H9 (cell line): ENCODE measurements around the gene TSPYL2. TPM values are rescaled to one million over a fixed set of nuclear protein-coding genes. Genes with fewer than 3 reads are reported as not detected.

Experiments
- DNase-seq: peaks from one replicate; pipeline ENCODE4 v3.0.0-alpha.2; 2017
- H2AFZ ChIP-seq: one replicate; pipeline ENCODE4 v1.6.1; 2013; ENCODE audit warnings: mild to moderate bottlenecking, low read length, control low read depth, moderate library complexity
- H2AK5ac ChIP-seq: 2 replicates; pipeline ENCODE4 v1.6.1; 2013; ENCODE audit warnings: low read length, control low read depth, mixed read lengths; ENCODE audit not compliant: insufficient read length
- H2BK120ac ChIP-seq: one replicate; pipeline ENCODE4 v1.6.1; 2013; ENCODE audit warnings: low read depth, mild to moderate bottlenecking, low read length, control low read depth, inconsistent platforms; ENCODE audit not compliant: poor library complexity, severe bottlenecking
- H2BK12ac ChIP-seq: 2 replicates; pipeline ENCODE4 v1.6.1; 2013; ENCODE audit warnings: low read length, control low read depth, mixed read lengths, low read depth; ENCODE audit not compliant: insufficient read length
- H2BK15ac ChIP-seq: 2 replicates; pipeline ENCODE4 v1.6.1; 2013; ENCODE audit warnings: low read depth, low read length, control low read depth
- H2BK20ac ChIP-seq: one replicate; pipeline ENCODE4 v1.6.1; 2013; ENCODE audit warnings: low read depth, mild to moderate bottlenecking, low read length, control low read depth, inconsistent platforms; ENCODE audit not compliant: poor library complexity, severe bottlenecking
- H2BK5ac ChIP-seq: 2 replicates; pipeline ENCODE4 v1.6.1; 2013; ENCODE audit warnings: low read length, control low read depth, mixed read lengths; ENCODE audit not compliant: insufficient read length
- H3K14ac ChIP-seq: 2 replicates; pipeline ENCODE4 v1.6.1; 2013; ENCODE audit warnings: low read length, control low read depth; ENCODE audit not compliant: insufficient read depth
- H3K18ac ChIP-seq: 2 replicates; pipeline ENCODE4 v1.6.1; 2013; ENCODE audit warnings: low read depth, mild to moderate bottlenecking, mixed read lengths, low read length, control low read depth; ENCODE audit not compliant: insufficient read length
- H3K23ac ChIP-seq: 2 replicates; pipeline ENCODE4 v1.6.1; 2013; ENCODE audit warnings: low read length, control low read depth, mixed read lengths, low read depth; ENCODE audit not compliant: insufficient read length
- H3K23me2 ChIP-seq: 2 replicates; pipeline ENCODE4 v1.6.1; 2013; ENCODE audit warnings: low read depth, mild to moderate bottlenecking, mixed read lengths, low read length, control low read depth; ENCODE audit not compliant: insufficient read length, poor library complexity, severe bottlenecking
- H3K27ac ChIP-seq: 2 replicates; pipeline ENCODE4 v1.5.1; 2013; ENCODE audit warnings: low read length, control low read depth, mixed read lengths, low read depth; ENCODE audit not compliant: insufficient read length
- H3K27me3 ChIP-seq: 2 replicates; pipeline ENCODE4 v1.6.1; 2013; ENCODE audit warnings: low read length, control low read depth, inconsistent platforms; ENCODE audit not compliant: insufficient read depth
- H3K4ac ChIP-seq: 2 replicates; pipeline ENCODE4 v1.6.1; 2013; ENCODE audit warnings: low read depth, mild to moderate bottlenecking, control low read depth, inconsistent platforms, low read length, moderate library complexity
- H3K4me1 ChIP-seq: 2 replicates; pipeline ENCODE4 v1.6.1; 2013; ENCODE audit warnings: low read length, control low read depth, inconsistent platforms; ENCODE audit not compliant: insufficient read depth
- H3K4me2 ChIP-seq: 2 replicates; pipeline ENCODE4 v1.6.1; 2013; ENCODE audit warnings: low read length, control low read depth, mixed read lengths; ENCODE audit not compliant: insufficient read length, insufficient read depth
- H3K56ac ChIP-seq: 2 replicates; pipeline ENCODE4 v1.6.1; 2013; ENCODE audit warnings: low read depth, mild to moderate bottlenecking, mixed read lengths, low read length, control low read depth; ENCODE audit not compliant: insufficient read length
- H3K79me1 ChIP-seq: 2 replicates; pipeline ENCODE4 v1.6.1; 2013; ENCODE audit warnings: low read depth, mild to moderate bottlenecking, moderate library complexity, low read length, control low read depth, inconsistent platforms; ENCODE audit not compliant: insufficient read depth, poor library complexity, severe bottlenecking
- H3K79me2 ChIP-seq: 2 replicates; pipeline ENCODE4 v1.6.1; 2013; ENCODE audit warnings: low read length, control low read depth, inconsistent platforms; ENCODE audit not compliant: insufficient read depth
- H3K9ac ChIP-seq: 2 replicates; pipeline ENCODE4 v1.6.1; 2013; ENCODE audit warnings: low read length, control low read depth, mixed read lengths; ENCODE audit not compliant: insufficient read length; ENCODE audit errors: extremely low read depth
- H3K9me3 ChIP-seq: one replicate; pipeline ENCODE4 v1.6.1; 2013; ENCODE audit warnings: low read depth, low read length, inconsistent platforms; ENCODE audit not compliant: control insufficient read depth
- H3T11ph ChIP-seq: one replicate; pipeline ENCODE4 v1.6.1; 2013; ENCODE audit warnings: mild to moderate bottlenecking, low read length, control low read depth, inconsistent platforms
- H4K20me1 ChIP-seq: one replicate; pipeline ENCODE4 v1.6.1; 2013; ENCODE audit not compliant: control insufficient read depth, insufficient read length, insufficient read depth
- H4K5ac ChIP-seq: 2 replicates; pipeline ENCODE4 v1.6.1; 2013; ENCODE audit warnings: low read depth, mild to moderate bottlenecking, mixed read lengths, low read length, control low read depth; ENCODE audit not compliant: insufficient read length
- H4K8ac ChIP-seq: replicated peaks from 2 replicates; pipeline ENCODE4 v1.6.1; 2013; ENCODE audit warnings: low read length, control low read depth, mixed read lengths, low read depth; ENCODE audit not compliant: insufficient read length
- H4K91ac ChIP-seq: 2 replicates; pipeline ENCODE4 v1.6.1; 2013; ENCODE audit warnings: low read depth, mild to moderate bottlenecking, moderate library complexity, mixed read lengths, low read length, control low read depth; ENCODE audit not compliant: insufficient read length
- H3K27ac Mint-ChIP-seq, 3 experiments: 2 replicates in 2 of 3; 3 replicates in 1 of 3; pipeline ENCODE4 v1.8.0; 2020 to 2021; ENCODE audit warnings: mixed read lengths in 3 of 3, mild to moderate bottlenecking in 1 of 3, moderate library complexity in 1 of 3
- H3K27me3 Mint-ChIP-seq: 2 replicates; pipeline ENCODE4 v1.8.0; 2021; ENCODE audit warnings: low read depth, mild to moderate bottlenecking, moderate library complexity, mixed read lengths
- H3K36me3 Mint-ChIP-seq, 3 experiments: 2 replicates in 2 of 3; 3 replicates in 1 of 3; pipeline ENCODE4 v1.8.0; 2020 to 2021; ENCODE audit warnings: low read depth in 3 of 3, mixed read lengths in 3 of 3; ENCODE audit not compliant: insufficient read depth in 1 of 3
- H3K4me1 Mint-ChIP-seq, 2 experiments: 2 replicates each; pipeline ENCODE4 v1.8.0; 2020; ENCODE audit warnings: mixed read lengths in 2 of 2
- H3K4me3 Mint-ChIP-seq, 2 experiments: 2 replicates in 1 of 2; 3 replicates in 1 of 2; pipeline ENCODE4 v1.8.0; 2020 to 2021; ENCODE audit warnings: mild to moderate bottlenecking in 2 of 2, mixed read lengths in 2 of 2, moderate library complexity in 1 of 2
- H3K9me3 Mint-ChIP-seq, 2 experiments: 2 replicates in 1 of 2; 3 replicates in 1 of 2; pipeline ENCODE4 v1.8.0; 2020; ENCODE audit warnings: mild to moderate bottlenecking in 2 of 2, mixed read lengths in 2 of 2, moderate library complexity in 1 of 2
- CTCF ChIP-seq: fragments of 200-600 bp; sonication (generic); conservative IDR thresholded peaks from 3 replicates; pipeline ENCODE4 v1.8.0; 2021; ENCODE audit warnings: antibody characterized with exemption, mild to moderate bottlenecking
- WGBS: extraction: QIAGEN DNeasy Blood & Tissue Kit; methylation state at CpG from one replicate; pipeline ENCODE4 v1.1.7; 2013; ENCODE audit warnings: missing lambda C conversion rate, low lambda C conversion rate, mixed read lengths; ENCODE audit not compliant: insufficient read length; ENCODE audit errors: extremely low coverage; 5-methylcytosine and 5-hydroxymethylcytosine counted together
- total RNA-seq: library from RNA; stranded (reverse); gene quantifications from 2 replicates; pipeline ENCODE4 v1.2.1, GENCODE V29; 2021

TSPYL2 gene
- total RNA-seq, 1 experiment from 2014 or later, result 24.6 TPM

- Histone ChIP-seq H3K23ac (no peak overlapping the region), H3K18ac (no peak overlapping the region), H3K9ac (no peak overlapping the region), H2BK5ac (no peak overlapping the region), H3K79me1 (no peaks in the 10 kb centered on the region), H3K4me2 (no peak overlapping the region), H2BK120ac (no peak overlapping the region), H4K8ac (no peak overlapping the region), H3K27ac (no peak overlapping the region), H3T11ph (no peak overlapping the region), H3K4ac (no peak overlapping the region), H2AFZ (no peak overlapping the region), H4K91ac (no peak overlapping the region), H3K27me3 (no peaks in the 10 kb centered on the region), H2BK20ac (no peak overlapping the region), H2BK15ac (no peak overlapping the region), H3K79me2 (no peaks in the 10 kb centered on the region), H3K14ac (no peak overlapping the region; the same call in 1 of the 2 replicates), H3K23me2 (no peaks in the 10 kb centered on the region), H4K5ac (no peak overlapping the region), H4K20me1 (no peaks in the 10 kb centered on the region), H2BK12ac (no peak overlapping the region), H3K9me3 (peaks cover 51% of the 10 kb centered on the region), H3K4me1 (no peaks in the 10 kb centered on the region), H2AK5ac (no peak overlapping the region), H3K56ac (no peak overlapping the region)
- no peak for DNase-seq
- Mint-ChIP-seq H3K36me3 (peaks cover 6 to 19% (median 13%) of the 10 kb centered on the region in 3 experiments; a peak in 4 of 7 replicates), H3K9me3 (peaks cover 54 to 56% of the 10 kb centered on the region in 2 experiments), H3K4me1 (peaks cover 3 to 4% of the 10 kb centered on the region in 2 experiments; a peak in 1 of 4 replicates), H3K4me3 (no peak overlapping the region), H3K27me3 (no peaks in the 10 kb centered on the region), H3K27ac (no peak overlapping the region; a peak in 2 of 7 replicates)
- no peak for TF ChIP-seq CTCF
- no CpG with 5 or more reads among the region's 2 CpGs for WGBS
Observed at GRCh38 chrX:53115550-53115874, 33.3 kb downstream of the TSPYL2 start.
